ENCODE results near the gene DOK3.

- TF ChIP-seq, protein P1, sequence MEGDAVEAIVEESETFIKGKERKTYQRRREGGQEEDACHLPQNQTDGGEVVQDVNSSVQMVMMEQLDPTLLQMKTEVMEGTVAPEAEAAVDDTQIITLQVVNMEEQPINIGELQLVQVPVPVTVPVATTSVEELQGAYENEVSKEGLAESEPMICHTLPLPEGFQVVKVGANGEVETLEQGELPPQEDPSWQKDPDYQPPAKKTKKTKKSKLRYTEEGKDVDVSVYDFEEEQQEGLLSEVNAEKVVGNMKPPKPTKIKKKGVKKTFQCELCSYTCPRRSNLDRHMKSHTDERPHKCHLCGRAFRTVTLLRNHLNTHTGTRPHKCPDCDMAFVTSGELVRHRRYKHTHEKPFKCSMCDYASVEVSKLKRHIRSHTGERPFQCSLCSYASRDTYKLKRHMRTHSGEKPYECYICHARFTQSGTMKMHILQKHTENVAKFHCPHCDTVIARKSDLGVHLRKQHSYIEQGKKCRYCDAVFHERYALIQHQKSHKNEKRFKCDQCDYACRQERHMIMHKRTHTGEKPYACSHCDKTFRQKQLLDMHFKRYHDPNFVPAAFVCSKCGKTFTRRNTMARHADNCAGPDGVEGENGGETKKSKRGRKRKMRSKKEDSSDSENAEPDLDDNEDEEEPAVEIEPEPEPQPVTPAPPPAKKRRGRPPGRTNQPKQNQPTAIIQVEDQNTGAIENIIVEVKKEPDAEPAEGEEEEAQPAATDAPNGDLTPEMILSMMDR (IDR thresholded peaks at IDR 0.05) = no peak
- no peak for TF ChIP-seq POLR2A (IDR thresholded peaks at IDR 0.05)
Observed at GRCh38 chr5:177497292-177498012, 12.2 kb downstream of the DOK3 start, which contains the start of gene PDLIM7.

Measured in lower leg skin (tissue), 3 donors.